H1 (cell line): ENCODE measurements around the gene LRRTM4. TPM values are rescaled to one million over a fixed set of nuclear protein-coding genes. Genes with fewer than 3 reads are reported as not detected.

Experiments
- BACH1 ChIP-seq: IDR thresholded peaks from 2 replicates; pipeline ENCODE4 v1.6.1; 2012; ENCODE audit warnings: low read length, improper control_type of control experiment
- RAD21 ChIP-seq, 2 experiments: IDR thresholded peaks in 1 of 2; conservative IDR thresholded peaks in 1 of 2; 2 replicates each; pipeline ENCODE4 v1.6.1; 2011; ENCODE audit warnings: low read depth in 2 of 2, low read length in 2 of 2, improper control_type of control experiment in 1 of 2, inconsistent platforms in 1 of 2, mild to moderate bottlenecking in 1 of 2, moderate library complexity in 1 of 2
- polyA plus RNA-seq, 7 experiments: library from polyadenylated mRNA; depleted of rRNA in 3 of 7; stranded (reverse) in 5 of 7; unstranded in 2 of 7; fragments of >200 nt in 5 of 7; fragments of 200-250 nt in 2 of 7; gene quantifications; 1 replicate in 5 of 7; 2 replicates in 1 of 7; 4 replicates in 1 of 7; pipeline versions ENCODE4 v1.2.1 to v1.2.3, GENCODE V29; 2011 to 2013; ENCODE audit warnings: missing spikeins in 2 of 7, mixed read lengths in 2 of 7
- total RNA-seq: library from RNA; stranded (reverse); fragmentation: NEBNext Ultra II Directional; extraction: Animal tissue kit (Norgen Biotek cat#: 25700); gene quantifications from 2 replicates; pipeline ENCODE4 v1.2.1, GENCODE V29; 2021

LRRTM4 gene
- total and polyA plus RNA-seq, 2 of the 8 experiments (the other 6 are each of a cell fraction or from before 2014, with no cell fraction given), result 3.6 to 9.5 TPM

- TF ChIP-seq BACH1 (no peak), RAD21 (IDR thresholded peaks at IDR 0.05 in 1 of 2, conservative IDR thresholded peaks at IDR 0.05 in 1 of 2; ENCODE audit: low read depth in 2 of 2, low read length in 2 of 2) (no peak)
These were observed 584.0 kb downstream of the LRRTM4 start (continued) for GRCh38 chr2:76938153-76938552.
